Natural killer cell (primary cell): ENCODE data around the gene GRB2. TPM values are rescaled to one million over a fixed set of nuclear protein-coding genes. Genes with fewer than 3 reads are reported as not detected.
A peak's percentile ranks its signal among the peaks of the same experiment; 100 is the strongest.

Experiments used
- ATAC-seq, 3 donors: fragments of 150-1000 bp in 2 of 3; fragments of 200-7000 bp in 1 of 3; cut with Tn5 transposase; 1 replicate in 1 of 3; 2 replicates in 2 of 3; pipeline ENCODE4 v1.10.0; 2021; ENCODE audit warnings: mild to moderate bottlenecking in 2 of 3, moderate library complexity in 2 of 3
- DNase-seq, 2 donors: peaks; one replicate each; pipeline versions ENCODE4 v3.0.0 to v3.0.0-alpha.2; 2013 to 2021; ENCODE audit warnings: mixed read lengths in 1 of 2
- H3K27ac ChIP-seq: one replicate; pipeline ENCODE4 v1.5.1; 2013; ENCODE audit warnings: mild to moderate bottlenecking, low read length
- H3K27me3 ChIP-seq: one replicate; pipeline ENCODE4 v1.6.1; 2013; ENCODE audit warnings: low read length; ENCODE audit not compliant: control insufficient read depth, insufficient read depth
- H3K36me3 ChIP-seq: one replicate; pipeline ENCODE4 v1.6.1; 2013; ENCODE audit warnings: low read length; ENCODE audit not compliant: control insufficient read depth, insufficient read depth
- H3K4me1 ChIP-seq: one replicate; pipeline ENCODE4 v1.6.1; 2013; ENCODE audit warnings: low read length; ENCODE audit not compliant: control insufficient read depth, insufficient read depth
- H3K4me3 ChIP-seq: one replicate; pipeline ENCODE4 v1.5.1; 2013; ENCODE audit warnings: low read length
- H3K9me3 ChIP-seq: one replicate; pipeline ENCODE4 v1.6.1; 2013; ENCODE audit warnings: low read length; ENCODE audit not compliant: control insufficient read depth, insufficient read depth
- H3K27ac Mint-ChIP-seq, 2 donors: one replicate each; pipeline ENCODE4 v1.8.0; 2022; ENCODE audit warnings: mild to moderate bottlenecking in 2 of 2, mixed read lengths in 2 of 2, moderate library complexity in 1 of 2
- H3K27me3 Mint-ChIP-seq, 2 donors: one replicate each; pipeline ENCODE4 v1.8.0; 2022; ENCODE audit warnings: low read depth in 2 of 2, mixed read lengths in 2 of 2
- H3K36me3 Mint-ChIP-seq: one replicate; pipeline ENCODE4 v1.8.0; 2022; ENCODE audit warnings: mixed read lengths
- H3K4me1 Mint-ChIP-seq, 2 donors: one replicate each; pipeline ENCODE4 v1.8.0; 2022; ENCODE audit warnings: mixed read lengths in 2 of 2
- H3K4me3 Mint-ChIP-seq: one replicate; pipeline ENCODE4 v1.8.0; 2022; ENCODE audit warnings: mild to moderate bottlenecking, moderate library complexity, mixed read lengths
- H3K9me3 Mint-ChIP-seq, 2 donors: one replicate each; pipeline ENCODE4 v1.8.0; 2022; ENCODE audit warnings: mixed read lengths in 2 of 2
- WGBS: methylation state at CpG from one replicate; pipeline ENCODE4 v1.1.7; 2013; ENCODE audit warnings: missing lambda C conversion rate; ENCODE audit not compliant: insufficient coverage; 5-methylcytosine and 5-hydroxymethylcytosine counted together
- intact Hi-C: fragments of 100-400 bp; cut with micrococcal nuclease; formaldehyde crosslinking; loops from one replicate; pipeline ENCODE4 v1.14.2; 2022
- total RNA-seq, 4 donors: library from RNA; stranded (reverse); fragments of 120-200 nt in 1 of 4; gene quantifications; one replicate each; pipeline versions ENCODE4 v1.2.3 to v1.2.4, GENCODE V29; 2013 to 2022
- TF ChIP-seq, protein P1 (sequence below): fragments of 200-600 bp; IDR thresholded peaks from one replicate; pipeline ENCODE4 v1.8.0; 2022; ENCODE audit warnings: antibody characterized with exemption

The GRB2 gene
- total RNA-seq, 3 donors from 2014 or later (not counting 1 experiment from before 2014, with no cell fraction given), result 115 to 142 (median 116) TPM

DNA sequence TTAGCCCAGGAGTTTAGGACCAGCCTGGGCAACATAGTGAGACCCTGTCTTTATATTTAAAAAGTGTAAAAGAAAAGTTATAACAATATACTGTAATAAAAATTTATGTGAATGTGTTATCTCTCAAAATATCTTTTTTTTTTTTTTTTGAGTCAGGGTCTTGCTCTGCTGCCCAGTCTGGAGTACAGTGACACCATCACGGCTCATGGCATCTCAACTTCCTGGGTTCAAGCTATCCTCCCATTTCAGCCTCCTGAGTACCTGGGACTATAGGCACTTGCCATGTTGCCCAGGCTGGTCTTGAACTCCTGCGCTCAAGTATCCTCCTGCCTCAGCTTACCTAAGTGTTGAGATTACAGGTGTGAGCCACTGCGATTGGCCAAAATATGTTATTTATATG is 70.8 kb downstream of the GRB2 start:
- Mint-ChIP-seq H3K27me3 (no peaks in the 10 kb centered on the region), H3K36me3 (no peaks in the 10 kb centered on the region), H3K27ac (peak overlapping the region in 1 of 2 donors; percentile 24), H3K4me3 (no peak overlapping the region), H3K9me3 (no peaks in the 10 kb centered on the region), H3K4me1 (peaks cover 35 to 46% of the 10 kb centered on the region in 2 donors)
- TF ChIP-seq, protein P1, sequence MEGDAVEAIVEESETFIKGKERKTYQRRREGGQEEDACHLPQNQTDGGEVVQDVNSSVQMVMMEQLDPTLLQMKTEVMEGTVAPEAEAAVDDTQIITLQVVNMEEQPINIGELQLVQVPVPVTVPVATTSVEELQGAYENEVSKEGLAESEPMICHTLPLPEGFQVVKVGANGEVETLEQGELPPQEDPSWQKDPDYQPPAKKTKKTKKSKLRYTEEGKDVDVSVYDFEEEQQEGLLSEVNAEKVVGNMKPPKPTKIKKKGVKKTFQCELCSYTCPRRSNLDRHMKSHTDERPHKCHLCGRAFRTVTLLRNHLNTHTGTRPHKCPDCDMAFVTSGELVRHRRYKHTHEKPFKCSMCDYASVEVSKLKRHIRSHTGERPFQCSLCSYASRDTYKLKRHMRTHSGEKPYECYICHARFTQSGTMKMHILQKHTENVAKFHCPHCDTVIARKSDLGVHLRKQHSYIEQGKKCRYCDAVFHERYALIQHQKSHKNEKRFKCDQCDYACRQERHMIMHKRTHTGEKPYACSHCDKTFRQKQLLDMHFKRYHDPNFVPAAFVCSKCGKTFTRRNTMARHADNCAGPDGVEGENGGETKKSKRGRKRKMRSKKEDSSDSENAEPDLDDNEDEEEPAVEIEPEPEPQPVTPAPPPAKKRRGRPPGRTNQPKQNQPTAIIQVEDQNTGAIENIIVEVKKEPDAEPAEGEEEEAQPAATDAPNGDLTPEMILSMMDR, result no peak
- DNase-seq (no peak), ATAC-seq (no peak)
- intact Hi-C loops, result no loop called here
- Histone ChIP-seq H3K27me3 (no peaks in the 10 kb centered on the region), H3K4me1 (peaks cover 41% of the 10 kb centered on the region), H3K4me3 (no peak overlapping the region), H3K9me3 (no peaks in the 10 kb centered on the region), H3K27ac (no peak overlapping the region), H3K36me3 (peaks cover 10% of the 10 kb centered on the region)
- WGBS, result 96% methylated on average over 3 of the region's 3 CpGs

DNA sequence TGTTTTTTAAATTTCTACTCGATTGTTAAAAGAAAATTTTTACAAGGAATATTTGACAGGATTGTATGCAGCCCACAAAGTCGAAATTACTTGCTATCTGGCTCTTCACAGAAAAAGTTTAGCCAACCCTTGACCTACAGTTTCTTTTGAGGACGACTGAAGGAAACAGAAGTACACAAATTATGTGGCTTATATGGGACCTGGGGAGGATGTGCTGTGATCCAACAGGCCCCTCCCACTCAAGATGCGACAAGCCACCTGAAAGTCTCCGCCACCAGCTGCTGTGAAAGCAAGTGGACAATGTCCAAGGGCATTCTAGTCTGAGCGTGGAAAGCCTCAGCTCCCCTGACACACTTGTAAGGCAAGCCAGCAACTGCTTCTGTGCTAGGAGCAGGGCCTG is 73.8 kb downstream of the GRB2 start:
- no peak overlapping the region for H3K27ac ChIP-seq

DNA sequence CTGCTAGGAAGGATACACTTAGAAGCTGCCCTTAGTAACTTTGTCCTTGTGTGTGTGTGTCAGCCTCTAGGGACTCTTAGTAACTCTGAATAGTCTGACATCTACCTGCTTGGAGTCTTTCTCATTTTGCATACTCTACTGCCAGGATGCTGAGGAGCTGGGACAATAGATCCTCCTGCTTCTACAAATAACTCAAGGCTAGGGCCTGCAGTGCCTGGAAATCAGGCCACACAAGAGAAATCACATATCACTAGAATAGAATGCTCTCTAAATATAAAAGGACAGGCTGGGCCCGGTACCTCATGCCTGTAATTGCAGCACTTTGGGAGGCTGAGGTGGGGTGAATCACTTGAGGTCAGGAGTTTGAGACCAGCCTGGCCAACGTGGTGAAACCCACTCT is 77.7 kb downstream of the GRB2 start:
- Mint-ChIP-seq H3K4me1 (peaks cover 16 to 20% of the 10 kb centered on the region in 2 donors), H3K4me3 (no peak overlapping the region)

More for the DNA sequence above, 73.8 kb downstream of the GRB2 start:
- Mint-ChIP-seq H3K27ac (no peak overlapping the region), H3K36me3 (no peaks in the 10 kb centered on the region), H3K4me3 (no peak overlapping the region), H3K27me3 (no peaks in the 10 kb centered on the region), H3K9me3 (no peaks in the 10 kb centered on the region), H3K4me1 (peaks cover 23 to 26% of the 10 kb centered on the region in 2 donors)
- no peaks in the 10 kb centered on the region for H3K9me3 ChIP-seq
- DNase-seq, result no peak
- H3K4me3 ChIP-seq, result no peak overlapping the region
- TF ChIP-seq, protein P1, result no peak
- H3K4me1 ChIP-seq, result peaks cover 19% of the 10 kb centered on the region
- H3K36me3 ChIP-seq, result peaks cover 10% of the 10 kb centered on the region
- WGBS, result 64% methylated on average over 6 of the region's 6 CpGs
- no peak for ATAC-seq
- no peaks in the 10 kb centered on the region for H3K27me3 ChIP-seq
- intact Hi-C loops, result no loop called here

More for the DNA sequence above, 77.7 kb downstream of the GRB2 start:
- DNase-seq (no peak), ATAC-seq (no peak)
- WGBS, result no CpG with 5 or more reads among the region's 2 CpGs
- Mint-ChIP-seq H3K27me3 (no peaks in the 10 kb centered on the region), H3K36me3 (no peaks in the 10 kb centered on the region), H3K27ac (peak overlapping the region; percentile 24 to 43), H3K9me3 (no peaks in the 10 kb centered on the region)
- Histone ChIP-seq H3K4me3 (no peak overlapping the region), H3K27me3 (no peaks in the 10 kb centered on the region), H3K36me3 (peaks cover 12% of the 10 kb centered on the region), H3K9me3 (no peaks in the 10 kb centered on the region), H3K27ac (no peak overlapping the region), H3K4me1 (peaks cover 34% of the 10 kb centered on the region)
- intact Hi-C loops, result no loop called here
- TF ChIP-seq, protein P1, result no peak
